GM18511 (cell line): Measurements from ENCODE around the gene AGBL4.

ENCODE experiments used
- ATAC-seq: cut with Tn5 transposase; IDR thresholded peaks from one replicate; pipeline ENCODE4 v1.9.1; 2021; ENCODE audit warnings: mild to moderate bottlenecking, moderate library complexity; ENCODE audit not compliant: unreplicated experiment

Gene AGBL4

DNA sequence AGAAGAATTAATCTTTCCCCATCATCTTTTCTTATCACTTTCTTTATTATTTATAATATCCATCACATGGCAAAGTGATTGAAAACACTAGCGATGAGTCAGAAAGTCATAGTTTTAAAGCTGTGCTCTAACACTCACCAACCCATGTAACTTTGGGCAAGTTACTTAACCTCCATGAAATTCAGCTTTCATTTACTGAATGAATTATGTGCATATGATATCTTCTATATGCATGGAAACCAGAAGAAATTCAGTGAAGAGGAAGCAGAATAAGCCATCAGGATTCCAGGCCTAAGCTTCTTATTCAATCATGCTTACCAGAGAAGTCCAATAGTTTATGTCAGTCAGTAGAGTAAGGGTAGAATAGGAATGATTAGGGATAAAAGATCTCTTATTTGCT is 300.1 kb downstream of the AGBL4 start:
- ATAC-seq: no peak

- no peak for ATAC-seq
These were observed 329.4 kb downstream of the AGBL4 start for GRCh38 chr1:49694251-49694827.

DNA sequence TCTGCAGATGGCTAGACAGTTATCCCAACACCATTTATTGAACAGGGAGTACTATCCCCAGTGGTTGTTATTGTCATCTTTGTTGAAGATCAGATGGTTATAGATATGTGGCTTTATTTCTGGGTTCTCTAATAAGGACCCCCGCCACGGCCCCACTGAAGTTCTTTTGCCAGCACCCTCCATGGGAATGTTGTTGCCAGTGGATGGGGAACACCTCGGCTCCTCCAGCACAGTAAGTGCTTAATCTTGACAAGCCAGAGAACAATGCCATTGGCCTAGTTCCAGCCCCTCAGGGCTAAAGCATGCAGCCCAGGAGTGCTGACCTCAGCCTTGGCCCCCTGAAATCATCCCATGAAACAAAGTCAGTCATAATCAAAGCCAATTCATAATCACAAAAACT is 337.6 kb downstream of the AGBL4 start:
- no peak for ATAC-seq

GRCh38 chr1:49677706-49678105 is 346.0 kb downstream of the AGBL4 start:
- ATAC-seq: no peak

GRCh38 chr1:49651136-49651535 is 372.6 kb downstream of the AGBL4 start:
- ATAC-seq: no peak

- ATAC-seq: no peak
These were observed 393.6 kb downstream of the AGBL4 start for GRCh38 chr1:49630156-49630555.

- no peak for ATAC-seq
These were observed 396.0 kb downstream of the AGBL4 start for GRCh38 chr1:49627781-49628180.

GRCh38 chr1:49626472-49626871 is 397.3 kb downstream of the AGBL4 start:
- no peak for ATAC-seq

DNA sequence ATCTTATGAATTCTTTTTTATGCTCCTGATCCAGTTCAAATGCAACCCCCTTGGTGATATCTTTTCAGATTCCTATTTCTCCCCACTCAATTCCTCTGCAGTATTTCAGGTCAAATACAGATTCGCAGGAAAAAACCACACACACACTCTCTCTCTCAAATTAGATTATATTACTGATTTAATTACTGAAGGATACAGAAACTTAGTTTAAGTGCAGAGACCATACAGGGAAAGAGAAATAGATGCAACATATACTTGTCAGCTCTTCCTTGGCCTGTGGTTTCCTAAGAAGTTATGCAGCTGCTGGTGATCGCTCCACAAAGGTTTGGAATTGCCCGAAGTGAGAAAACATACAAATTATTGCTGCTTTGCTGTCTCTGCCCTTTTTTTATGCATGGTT is 400.9 kb downstream of the AGBL4 start:
- no peak for ATAC-seq

DNA sequence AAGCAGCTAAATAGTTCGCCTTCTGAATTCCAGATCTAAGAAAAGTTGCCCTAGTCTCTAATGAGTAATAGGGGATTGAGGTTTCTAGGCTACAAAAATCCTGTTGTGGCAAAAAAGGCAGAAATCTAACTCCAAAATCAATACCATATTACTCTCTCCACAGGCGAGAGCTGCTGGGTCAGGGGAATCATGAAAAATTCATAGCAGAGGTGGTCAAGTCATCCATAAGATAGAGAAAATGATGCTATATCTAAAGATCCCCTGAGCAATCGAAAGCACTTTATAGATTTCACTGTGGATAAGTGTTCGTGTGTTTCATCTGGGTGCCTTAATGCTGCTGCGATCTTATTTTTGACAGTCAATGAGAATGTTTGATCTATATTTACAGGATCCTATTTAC is 417.7 kb downstream of the AGBL4 start:
- ATAC-seq: no peak

- no peak for ATAC-seq
These were observed 426.3 kb downstream of the AGBL4 start for GRCh38 chr1:49597436-49597835.

GRCh38 chr1:49576327-49576901 is 447.3 kb downstream of the AGBL4 start:
- ATAC-seq: no peak

- no peak for ATAC-seq
These were observed 467.0 kb downstream of the AGBL4 start for GRCh38 chr1:49556676-49557234.

- no peak for ATAC-seq
These were observed 471.7 kb downstream of the AGBL4 start for GRCh38 chr1:49552101-49552500.

DNA sequence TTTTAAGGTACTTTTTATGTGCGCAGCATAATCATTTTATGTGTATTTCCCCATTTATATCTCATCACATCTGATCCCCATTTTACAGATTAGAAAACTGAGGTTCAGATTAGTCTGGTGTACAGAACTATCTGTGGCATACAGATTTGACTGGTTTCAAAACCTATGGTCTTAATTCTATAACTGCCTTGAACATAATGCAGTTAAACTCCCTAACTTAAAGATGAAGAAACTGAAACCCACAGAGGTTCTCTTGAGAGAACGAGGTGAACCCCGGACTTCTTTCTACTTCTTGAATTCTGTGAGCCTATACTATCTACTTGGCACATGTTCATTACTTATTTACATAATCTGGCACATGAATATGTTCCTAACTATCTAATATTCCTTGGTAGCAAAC is 479.1 kb downstream of the AGBL4 start:
- ATAC-seq: no peak

DNA sequence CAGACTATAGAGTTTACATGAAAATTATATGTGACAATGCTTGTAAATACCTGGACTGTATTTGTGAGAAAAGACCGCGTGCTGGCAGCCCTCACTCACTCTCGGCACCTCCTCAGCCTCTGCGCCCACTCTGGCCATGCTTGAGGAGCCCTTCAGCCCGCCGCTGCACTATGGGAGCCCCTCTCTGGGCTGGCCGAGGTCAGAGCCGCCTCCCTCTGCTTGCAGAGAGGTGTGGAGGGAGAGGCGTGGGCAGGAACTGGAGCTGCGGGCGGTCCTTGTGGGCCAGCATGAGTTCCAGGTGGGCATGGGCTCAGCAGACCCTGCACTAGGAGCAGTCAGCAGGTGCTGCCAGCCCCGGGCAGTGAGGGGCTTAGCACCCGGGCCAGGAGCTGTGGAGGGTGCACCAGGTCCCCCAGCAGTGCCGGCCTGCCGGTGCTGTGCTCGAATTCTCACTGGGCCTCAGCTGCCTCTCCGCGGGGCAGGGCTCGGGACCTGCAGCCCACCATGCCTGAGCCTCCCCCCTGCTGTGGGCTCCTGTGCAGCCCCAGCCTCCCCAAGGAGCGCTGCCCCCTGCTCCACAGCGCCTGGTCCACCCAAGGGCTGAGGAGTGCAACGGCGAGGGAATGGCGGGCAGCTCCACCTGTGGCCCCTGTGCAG is 482.5 kb downstream of the AGBL4 start:
- no peak for ATAC-seq

DNA sequence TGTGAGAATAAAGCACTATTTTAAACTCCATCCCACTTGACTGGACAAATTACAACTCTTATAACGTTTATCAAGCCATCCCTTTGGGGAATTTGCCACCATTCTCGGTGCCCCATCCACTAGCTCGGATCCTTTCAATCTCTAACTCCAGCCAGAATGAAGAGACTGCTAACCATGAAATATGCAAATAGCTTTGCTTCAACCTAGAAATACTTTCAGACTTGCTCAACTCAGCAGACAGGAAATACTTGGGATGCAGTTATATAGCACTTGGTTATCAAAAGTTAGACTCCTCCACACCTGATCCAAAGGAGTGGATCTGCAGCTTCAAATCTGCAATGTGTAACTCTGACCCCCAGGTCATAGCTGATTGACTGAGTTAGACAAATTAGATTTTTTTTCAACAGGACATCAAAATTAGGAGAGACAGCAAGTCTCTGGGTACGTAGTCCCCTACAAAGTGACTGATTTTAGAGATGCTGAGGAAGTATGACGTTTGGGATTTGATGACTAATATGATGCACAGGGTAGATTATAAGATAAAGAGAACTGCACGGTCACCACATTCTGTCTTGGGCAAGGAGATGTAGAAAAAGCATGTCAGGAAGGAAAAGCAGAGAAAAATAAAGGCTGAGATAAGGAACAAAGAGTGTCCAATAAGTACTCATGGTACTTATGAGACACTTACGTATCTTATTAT is 496.0 kb downstream of the AGBL4 start:
- ATAC-seq: no peak

DNA sequence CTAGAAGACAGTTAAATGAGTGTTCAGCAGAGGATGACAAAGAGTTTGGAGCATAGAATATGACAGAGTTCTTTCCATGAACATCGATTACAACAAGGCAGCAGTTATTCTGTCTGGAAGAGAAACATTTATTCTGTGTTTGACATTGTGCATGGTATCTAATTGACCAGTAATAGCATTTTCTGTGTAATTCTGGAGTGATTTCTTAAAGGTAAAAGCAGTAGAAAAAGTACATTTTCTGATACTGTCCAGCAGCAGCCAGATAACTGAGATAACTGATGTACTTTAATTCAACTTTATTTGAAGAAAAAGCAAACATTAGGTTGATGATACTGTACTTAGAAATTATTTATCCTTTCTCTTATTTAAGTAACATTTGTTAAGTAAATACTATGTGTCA is 497.1 kb downstream of the AGBL4 start:
- no peak for ATAC-seq

GRCh38 chr1:49523764-49524163 is 500.0 kb downstream of the AGBL4 start:
- no peak for ATAC-seq

DNA sequence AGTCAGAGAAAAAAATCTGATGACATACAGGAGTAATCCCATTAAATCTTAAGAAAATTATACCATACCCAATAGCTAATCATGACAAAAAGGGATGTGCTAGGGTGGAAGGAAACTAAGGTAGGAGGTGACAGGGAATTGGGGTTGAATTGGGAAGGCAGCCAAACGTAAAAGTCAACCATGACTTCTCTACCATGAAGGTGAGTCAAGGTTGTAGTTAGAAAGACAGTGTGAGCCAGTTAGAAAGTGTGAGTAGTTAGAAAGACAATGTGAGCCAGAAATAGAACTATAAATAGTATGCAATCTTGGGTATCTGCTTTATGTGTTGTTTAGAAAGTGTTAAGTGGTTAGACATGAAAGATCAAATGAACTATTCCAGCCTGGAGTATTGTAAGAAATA is 556.8 kb downstream of the AGBL4 start:
- no peak for ATAC-seq

DNA sequence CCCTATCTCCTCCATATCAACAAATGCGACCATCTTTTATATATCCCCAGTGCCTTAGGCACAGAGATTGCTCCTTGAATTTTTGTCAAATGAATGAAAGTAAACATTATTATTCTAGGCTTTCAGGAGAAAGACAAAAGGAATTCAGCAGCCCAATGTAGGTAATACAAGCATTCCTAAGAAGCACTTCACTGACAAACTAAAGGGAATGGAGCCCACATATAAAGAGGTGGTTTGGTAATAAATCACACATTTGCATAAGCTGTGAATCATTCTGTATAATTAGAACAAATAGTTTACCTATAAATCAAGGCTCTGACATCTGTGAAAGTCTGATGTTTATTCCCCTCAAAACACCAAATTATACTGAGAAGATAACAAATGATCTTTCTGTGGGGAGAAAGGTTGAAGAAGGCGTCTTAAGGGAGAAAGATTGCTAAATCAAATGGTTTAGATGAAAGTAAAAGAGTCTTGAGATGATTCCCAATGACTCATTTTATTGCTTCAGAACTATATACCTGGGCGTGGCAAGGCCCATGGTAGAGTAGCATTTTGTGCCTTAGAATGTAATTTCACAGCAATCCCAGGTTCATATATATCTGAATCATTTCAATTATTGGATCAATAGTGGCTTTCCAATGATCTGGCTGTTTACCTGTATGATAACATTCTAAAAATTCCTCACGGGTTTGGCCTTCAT is 558.1 kb downstream of the AGBL4 start:
- ATAC-seq: no peak
